ENCODE results near the gene DGKG.

DNA sequence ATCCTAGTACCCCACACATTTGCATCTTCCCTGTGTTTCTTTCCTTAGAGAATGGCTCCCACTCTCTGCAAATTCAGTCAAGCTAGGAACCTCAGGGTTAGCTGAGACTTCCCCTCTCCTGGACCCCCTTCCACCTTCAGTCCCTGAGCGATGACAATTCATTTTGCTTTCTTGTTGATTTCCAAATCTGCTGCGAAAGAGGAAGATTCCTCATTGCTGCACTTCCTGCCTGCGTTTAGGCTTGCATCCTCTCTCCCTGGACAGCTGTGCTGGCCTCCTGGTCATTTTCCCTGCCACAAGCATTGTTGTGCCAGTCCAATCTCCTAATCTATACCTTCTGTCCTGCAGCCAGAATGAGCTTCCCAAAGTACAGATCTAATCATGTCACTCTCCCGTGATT is 12.3 kb upstream of the DGKG start:
- TF ChIP-seq GATA1 (IDR thresholded peaks at IDR 0.05; ENCODE audit: low read depth, low read length) (no peak), POLR2A (IDR thresholded peaks at IDR 0.05; ENCODE audit: low read length) (no peak)
